SK-N-SH (cell line): Measurements from ENCODE around the gene FBP1.

ENCODE experiments used
- EP300 ChIP-seq, 2 experiments: IDR thresholded peaks; 2 replicates each; pipeline versions ENCODE4 v1.4.0 to v1.6.1; 2012; ENCODE audit warnings: borderline replicate concordance in 1 of 2, low read depth in 1 of 2, low read length in 1 of 2
- POLR2AphosphoS5 ChIP-seq: IDR thresholded peaks from 2 replicates; pipeline ENCODE4 v1.6.1; 2012; ENCODE audit warnings: low read depth, low read length
- RFX5 ChIP-seq: IDR thresholded peaks from 2 replicates; pipeline ENCODE4 v1.6.1; 2012; ENCODE audit warnings: mild to moderate bottlenecking, improper control_type of control experiment, low read length
- TEAD4 ChIP-seq: IDR thresholded peaks from 2 replicates; pipeline ENCODE4 v1.4.0; 2012; ENCODE audit warnings: mild to moderate bottlenecking, borderline replicate concordance; ENCODE audit not compliant: insufficient read depth
- TF ChIP-seq, protein P1 (sequence below): fragments of 200-600 bp; sonication (generic); IDR thresholded peaks from 2 replicates; pipeline ENCODE4 v1.6.1; 2017; ENCODE audit warnings: antibody characterized with exemption, mild to moderate bottlenecking, moderate library complexity
- TF ChIP-seq, protein P2 (sequence below): IDR thresholded peaks from 2 replicates; pipeline ENCODE4 v1.6.1; 2012; ENCODE audit warnings: mild to moderate bottlenecking, low read depth, low read length, moderate library complexity
- TF ChIP-seq, protein P3 (sequence below): IDR thresholded peaks from 2 replicates; pipeline ENCODE4 v1.4.0; 2012; ENCODE audit warnings: low read depth

DNA sequence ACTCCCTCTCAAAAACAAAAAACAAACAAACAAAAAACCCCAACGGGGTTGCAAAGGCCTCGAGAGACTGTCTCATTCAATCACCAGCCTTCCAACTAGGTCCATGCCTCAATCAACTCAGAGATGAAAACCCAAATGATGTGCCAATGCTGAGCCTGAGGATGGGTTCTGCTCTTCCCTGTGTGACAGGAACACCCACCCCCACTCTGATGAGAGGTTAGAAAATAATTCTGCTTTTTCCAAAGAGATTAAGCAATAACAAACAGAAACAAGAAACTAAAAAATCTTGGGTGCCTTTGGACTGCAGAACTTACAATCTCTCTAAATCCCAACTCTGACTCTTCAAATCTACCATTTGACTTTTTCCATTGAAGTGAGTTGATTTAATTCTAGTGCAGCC is 25.5 kb upstream of the FBP1 start:
- TF ChIP-seq, protein P1, sequence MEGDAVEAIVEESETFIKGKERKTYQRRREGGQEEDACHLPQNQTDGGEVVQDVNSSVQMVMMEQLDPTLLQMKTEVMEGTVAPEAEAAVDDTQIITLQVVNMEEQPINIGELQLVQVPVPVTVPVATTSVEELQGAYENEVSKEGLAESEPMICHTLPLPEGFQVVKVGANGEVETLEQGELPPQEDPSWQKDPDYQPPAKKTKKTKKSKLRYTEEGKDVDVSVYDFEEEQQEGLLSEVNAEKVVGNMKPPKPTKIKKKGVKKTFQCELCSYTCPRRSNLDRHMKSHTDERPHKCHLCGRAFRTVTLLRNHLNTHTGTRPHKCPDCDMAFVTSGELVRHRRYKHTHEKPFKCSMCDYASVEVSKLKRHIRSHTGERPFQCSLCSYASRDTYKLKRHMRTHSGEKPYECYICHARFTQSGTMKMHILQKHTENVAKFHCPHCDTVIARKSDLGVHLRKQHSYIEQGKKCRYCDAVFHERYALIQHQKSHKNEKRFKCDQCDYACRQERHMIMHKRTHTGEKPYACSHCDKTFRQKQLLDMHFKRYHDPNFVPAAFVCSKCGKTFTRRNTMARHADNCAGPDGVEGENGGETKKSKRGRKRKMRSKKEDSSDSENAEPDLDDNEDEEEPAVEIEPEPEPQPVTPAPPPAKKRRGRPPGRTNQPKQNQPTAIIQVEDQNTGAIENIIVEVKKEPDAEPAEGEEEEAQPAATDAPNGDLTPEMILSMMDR, result no peak
- TF ChIP-seq TEAD4 (no peak), POLR2AphosphoS5 (no peak), EP300 (IDR thresholded peaks at IDR 0.05; ENCODE audit: borderline replicate concordance in 1 of 2, low read depth in 1 of 2, low read length in 1 of 2) (no peak), RFX5 (no peak)
- TF ChIP-seq, protein P2, sequence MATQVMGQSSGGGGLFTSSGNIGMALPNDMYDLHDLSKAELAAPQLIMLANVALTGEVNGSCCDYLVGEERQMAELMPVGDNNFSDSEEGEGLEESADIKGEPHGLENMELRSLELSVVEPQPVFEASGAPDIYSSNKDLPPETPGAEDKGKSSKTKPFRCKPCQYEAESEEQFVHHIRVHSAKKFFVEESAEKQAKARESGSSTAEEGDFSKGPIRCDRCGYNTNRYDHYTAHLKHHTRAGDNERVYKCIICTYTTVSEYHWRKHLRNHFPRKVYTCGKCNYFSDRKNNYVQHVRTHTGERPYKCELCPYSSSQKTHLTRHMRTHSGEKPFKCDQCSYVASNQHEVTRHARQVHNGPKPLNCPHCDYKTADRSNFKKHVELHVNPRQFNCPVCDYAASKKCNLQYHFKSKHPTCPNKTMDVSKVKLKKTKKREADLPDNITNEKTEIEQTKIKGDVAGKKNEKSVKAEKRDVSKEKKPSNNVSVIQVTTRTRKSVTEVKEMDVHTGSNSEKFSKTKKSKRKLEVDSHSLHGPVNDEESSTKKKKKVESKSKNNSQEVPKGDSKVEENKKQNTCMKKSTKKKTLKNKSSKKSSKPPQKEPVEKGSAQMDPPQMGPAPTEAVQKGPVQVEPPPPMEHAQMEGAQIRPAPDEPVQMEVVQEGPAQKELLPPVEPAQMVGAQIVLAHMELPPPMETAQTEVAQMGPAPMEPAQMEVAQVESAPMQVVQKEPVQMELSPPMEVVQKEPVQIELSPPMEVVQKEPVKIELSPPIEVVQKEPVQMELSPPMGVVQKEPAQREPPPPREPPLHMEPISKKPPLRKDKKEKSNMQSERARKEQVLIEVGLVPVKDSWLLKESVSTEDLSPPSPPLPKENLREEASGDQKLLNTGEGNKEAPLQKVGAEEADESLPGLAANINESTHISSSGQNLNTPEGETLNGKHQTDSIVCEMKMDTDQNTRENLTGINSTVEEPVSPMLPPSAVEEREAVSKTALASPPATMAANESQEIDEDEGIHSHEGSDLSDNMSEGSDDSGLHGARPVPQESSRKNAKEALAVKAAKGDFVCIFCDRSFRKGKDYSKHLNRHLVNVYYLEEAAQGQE, result no peak
- TF ChIP-seq, protein P3, sequence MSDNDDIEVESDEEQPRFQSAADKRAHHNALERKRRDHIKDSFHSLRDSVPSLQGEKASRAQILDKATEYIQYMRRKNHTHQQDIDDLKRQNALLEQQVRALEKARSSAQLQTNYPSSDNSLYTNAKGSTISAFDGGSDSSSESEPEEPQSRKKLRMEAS, result no peak
